PC-3 (cell line): ENCODE data around the gene ARPC4. TPM values are rescaled to one million over a fixed set of nuclear protein-coding genes. Genes with fewer than 3 reads are reported as not detected.

Experiments used
- ATAC-seq: fragments of 200-7000 bp; cut with Tn5 transposase; 2 replicates; pipeline ENCODE4 v1.9.1; 2020; ENCODE audit warnings: mild to moderate bottlenecking, moderate library complexity
- BruUV-seq: library from RNA; stranded (reverse); fragments of 400-500 nt; replicated peaks from 2 replicates; lab custom pipeline; 2021; lab: Mats Ljungman, UMichigan
- CTCF ChIA-PET: fragments of 300-600 bp; sonication (Branson Sonifier 250); formaldehyde crosslinking; loops from one replicate; lab custom pipeline; 2022; ENCODE audit warnings: antibody characterized with exemption; lab: Charles Lee
- POLR2A ChIA-PET: fragments of 300-600 bp; sonication (Branson Sonifier 250); formaldehyde crosslinking; loops from one replicate; lab custom pipeline; 2022; ENCODE audit warnings: antibody characterized with exemption; ENCODE audit not compliant: unreplicated experiment; lab: Charles Lee
- DNase-seq: peaks from one replicate; pipeline ENCODE4 v3.0.0-alpha.2; 2015
- H2AFZ ChIP-seq: fragments of 300-600 bp; sonication (generic); 2 replicates; pipeline ENCODE4 v1.6.0; 2016; ENCODE audit warnings: antibody characterized with exemption, low read length
- H3F3A ChIP-seq: fragments of 300-600 bp; sonication (generic); one replicate; pipeline ENCODE4 v1.6.0; 2017; ENCODE audit warnings: antibody characterized with exemption, low read length, control low read depth, mild to moderate bottlenecking; ENCODE audit not compliant: unreplicated experiment
- H3K27ac ChIP-seq: fragments of 300-600 bp; sonication (generic); 2 replicates; pipeline ENCODE4 v1.5.1; 2016; ENCODE audit warnings: mild to moderate bottlenecking, low read length
- H3K27me3 ChIP-seq: fragments of 300-600 bp; sonication (generic); 2 replicates; pipeline ENCODE4 v1.6.1; 2016; ENCODE audit warnings: low read length, mixed read lengths
- H3K36me3 ChIP-seq: fragments of 300-600 bp; sonication (generic); 2 replicates; pipeline ENCODE4 v1.6.1; 2016; ENCODE audit warnings: low read depth, mixed run types, low read length, mixed read lengths
- H3K4me1 ChIP-seq: fragments of 300-600 bp; sonication (generic); 2 replicates; pipeline ENCODE4 v1.5.1; 2016; ENCODE audit warnings: low read length; ENCODE audit not compliant: insufficient read depth
- H3K4me2 ChIP-seq: fragments of 300-600 bp; sonication (generic); 2 replicates; pipeline ENCODE4 v1.6.0; 2016; ENCODE audit warnings: low read length
- H3K4me3 ChIP-seq: fragments of 300-600 bp; sonication (generic); 2 replicates; pipeline ENCODE4 v1.5.1; 2016; ENCODE audit warnings: mild to moderate bottlenecking, low read length, mixed read lengths
- H3K79me2 ChIP-seq: fragments of 300-600 bp; sonication (generic); 2 replicates; pipeline ENCODE4 v1.6.1; 2017; ENCODE audit warnings: low read length, mixed read lengths
- H3K9ac ChIP-seq: fragments of 300-600 bp; sonication (generic); 2 replicates; pipeline ENCODE4 v1.6.0; 2016; ENCODE audit warnings: mild to moderate bottlenecking, low read length
- H3K9me2 ChIP-seq: fragments of 300-600 bp; sonication (generic); replicated peaks from 2 replicates; pipeline ENCODE4 v1.6.1; 2016; ENCODE audit warnings: mixed run types, low read length, mixed read lengths
- H3K9me3 ChIP-seq: fragments of 300-600 bp; sonication (generic); 2 replicates; pipeline ENCODE4 v1.6.1; 2016; ENCODE audit warnings: low read length, mixed read lengths
- H4K20me1 ChIP-seq: fragments of 300-600 bp; sonication (generic); 2 replicates; pipeline ENCODE4 v1.6.1; 2016; ENCODE audit warnings: low read length, mixed read lengths
- CTCF ChIP-seq: fragments of 300-600 bp; sonication (generic); conservative IDR thresholded peaks from 2 replicates; pipeline ENCODE4 v1.5.1; 2017; ENCODE audit warnings: antibody characterized with exemption, low read depth, mild to moderate bottlenecking, low read length
- EZH2 ChIP-seq: fragments of 300-600 bp; sonication (generic); IDR thresholded peaks from one replicate; pipeline ENCODE4 v1.6.1; 2017; ENCODE audit warnings: antibody characterized with exemption, mild to moderate bottlenecking, low read length; ENCODE audit not compliant: unreplicated experiment
- EZH2phosphoT487 ChIP-seq: fragments of 300-600 bp; sonication (generic); IDR thresholded peaks from 2 replicates; pipeline ENCODE4 v1.6.1; 2018; ENCODE audit warnings: mild to moderate bottlenecking, antibody characterized with exemption, low read length, borderline replicate concordance
- intact Hi-C: fragments of 100-400 bp; cut with micrococcal nuclease; formaldehyde crosslinking; loops from 2 replicates; pipeline ENCODE4 v1.9.0; 2023
- total RNA-seq: library from RNA; depleted of rRNA; stranded (reverse); fragments of >200 nt; gene quantifications from 2 replicates; pipeline ENCODE4 v1.2.3, GENCODE V29; 2014

The ARPC4 gene
- total RNA-seq, 1 experiment from 2014 or later: 223 TPM

GRCh38 chr3:9761919-9762318 is 31.0 kb upstream of the ARPC4 start:
- peak; percentile 49; the same call in 1 of the 2 replicates for ATAC-seq
- H3F3A ChIP-seq: no peaks in the 10 kb centered on the region
- H3K4me3 ChIP-seq: no peak overlapping the region
- H3K9me3 ChIP-seq: no peaks in the 10 kb centered on the region
- BruUV-seq: no TSS peak
- no peak overlapping the region for H3K27ac ChIP-seq
- H3K79me2 ChIP-seq: 0 out of 2 replicates have a peak, but pooled peaks cover under 1% of the 10 kb centered on the region
- no peak overlapping the region for H3K4me2 ChIP-seq
- no peaks in the 10 kb centered on the region for H3K27me3 ChIP-seq
- DNase-seq: no peak
- no peaks in the 10 kb centered on the region for H3K9me2 ChIP-seq
- peaks cover 10% of the 10 kb centered on the region for H3K36me3 ChIP-seq
- no peak for TF ChIP-seq EZH2phosphoT487
- no peak for TF ChIP-seq CTCF
- no peak for TF ChIP-seq EZH2
- intact Hi-C loops: no loop called here
- ChIA-PET POLR2A (no interaction called here), CTCF (no interaction called here)
- H2AFZ ChIP-seq: no peak overlapping the region
- no peak overlapping the region for H3K9ac ChIP-seq
- H3K4me1 ChIP-seq: no peaks in the 10 kb centered on the region
- H4K20me1 ChIP-seq: no peaks in the 10 kb centered on the region

GRCh38 chr3:9762871-9763270 is 30.0 kb upstream of the ARPC4 start:
- H3K79me2 ChIP-seq: 0 out of 2 replicates have a peak, but pooled peaks cover 3% of the 10 kb centered on the region
- no peaks in the 10 kb centered on the region for H3K27me3 ChIP-seq
- BruUV-seq: no TSS peak
- H2AFZ ChIP-seq: no peak overlapping the region
- no peaks in the 10 kb centered on the region for H4K20me1 ChIP-seq
- H3K4me1 ChIP-seq: peaks cover 9% of the 10 kb centered on the region
- H3K4me3 ChIP-seq: no peak overlapping the region
- no peak overlapping the region for H3K27ac ChIP-seq
- POLR2A ChIA-PET: no interaction called here
- H3F3A ChIP-seq: no peaks in the 10 kb centered on the region
- ATAC-seq (no peak), DNase-seq (no peak)
- no peaks in the 10 kb centered on the region for H3K9me3 ChIP-seq
- intact Hi-C loops: no loop called here
- H3K4me2 ChIP-seq: no peak overlapping the region
- TF ChIP-seq CTCF: no peak
- no peak for TF ChIP-seq EZH2
- TF ChIP-seq EZH2phosphoT487: no peak
- no peaks in the 10 kb centered on the region for H3K9me2 ChIP-seq
- H3K36me3 ChIP-seq: peaks cover 10% of the 10 kb centered on the region
- no peak overlapping the region for H3K9ac ChIP-seq
- CTCF ChIA-PET: no interaction called here

GRCh38 chr3:9765865-9766264 is 27.0 kb upstream of the ARPC4 start:
- POLR2A ChIA-PET: no interaction called here
- CTCF ChIA-PET: no interaction called here
- H2AFZ ChIP-seq: no peak overlapping the region
- intact Hi-C loops: no loop called here
- no peaks in the 10 kb centered on the region for H3F3A ChIP-seq
- no peaks in the 10 kb centered on the region for H4K20me1 ChIP-seq
- peaks cover 25% of the 10 kb centered on the region for H3K4me1 ChIP-seq
- no peak for DNase-seq
- BruUV-seq: no TSS peak
- peaks cover 18% of the 10 kb centered on the region for H3K79me2 ChIP-seq
- no peak for TF ChIP-seq EZH2
- TF ChIP-seq EZH2phosphoT487: no peak
- no peak for TF ChIP-seq CTCF
- no peak overlapping the region for H3K4me2 ChIP-seq
- no peak overlapping the region for H3K9ac ChIP-seq
- no peaks in the 10 kb centered on the region; the same call in 1 of the 2 replicates for H3K36me3 ChIP-seq
- H3K27ac ChIP-seq: no peak overlapping the region
- H3K9me3 ChIP-seq: no peaks in the 10 kb centered on the region
- ATAC-seq: no peak
- H3K9me2 ChIP-seq: no peaks in the 10 kb centered on the region
- H3K4me3 ChIP-seq: no peak overlapping the region
- no peaks in the 10 kb centered on the region for H3K27me3 ChIP-seq
